ENCODE data around the gene TDRD1. TPM values are rescaled to one million over a fixed set of nuclear protein-coding genes. Genes with fewer than 3 reads are reported as not detected.
A peak's percentile ranks its signal among the peaks of the same experiment; 100 is the strongest.

TDRD1 gene
- total RNA-seq, 1 donor from 2014 or later: 1.2 TPM

- intact Hi-C loops (cut with DNase I): no loop called here
Observed at GRCh38 chr10:114256822-114257221, 77.7 kb downstream of the TDRD1 start.

GRCh38 chr10:114257498-114257897, 78.3 kb downstream of the TDRD1 start:
- intact Hi-C loops (cut with DNase I): no loop called here
- peak; percentile 44 for DNase-seq (ENCODE audit: low spot score)

More at GRCh38 chr10:114256822-114257221, 77.7 kb downstream of the TDRD1 start:
- DNase-seq (ENCODE audit: low spot score): no peak

GRCh38 chr10:114258274-114258840, 79.2 kb downstream of the TDRD1 start:
- intact Hi-C loops (cut with DNase I): no loop called here
- no peak for DNase-seq (ENCODE audit: low spot score)

DNA sequence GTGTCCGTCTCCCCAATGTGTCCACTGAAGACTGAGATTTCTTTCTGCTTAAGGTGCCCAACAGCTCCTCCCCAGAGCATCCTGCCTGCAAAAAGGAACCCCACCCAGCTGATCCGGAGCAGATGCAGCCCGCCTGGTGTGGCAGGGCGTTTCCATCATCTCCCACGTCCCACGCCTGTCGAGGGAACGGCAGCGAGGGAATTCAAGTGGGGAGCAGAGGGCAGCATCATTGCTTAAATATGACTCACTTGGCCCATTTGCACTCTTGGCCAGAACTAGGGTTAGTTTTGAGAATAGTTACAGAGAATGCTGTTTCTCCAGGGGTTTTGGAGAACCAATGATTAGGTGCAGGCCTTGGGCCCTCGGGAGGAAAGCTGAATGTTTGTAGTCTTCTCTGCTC, 80.7 kb downstream of the TDRD1 start:
- intact Hi-C loops (cut with DNase I): no loop called here

GRCh38 chr10:114260366-114260765, 81.2 kb downstream of the TDRD1 start:
- DNase-seq (ENCODE audit: low spot score): no peak
- intact Hi-C loops (cut with DNase I): no loop called here

More for the DNA sequence above, 80.7 kb downstream of the TDRD1 start:
- DNase-seq (ENCODE audit: low spot score): no peak

GRCh38 chr10:114261076-114261475, 81.9 kb downstream of the TDRD1 start:
- DNase-seq (ENCODE audit: low spot score): no peak
- intact Hi-C loops (cut with DNase I): no loop called here

- no peak for DNase-seq (ENCODE audit: low spot score)
- intact Hi-C loops (cut with DNase I): no loop called here
Observed at GRCh38 chr10:114262496-114262895, 83.3 kb downstream of the TDRD1 start.

- intact Hi-C loops (cut with DNase I): no loop called here
- DNase-seq (ENCODE audit: low spot score): no peak
Observed at GRCh38 chr10:114265392-114266053, 86.4 kb downstream of the TDRD1 start.

- no peak for DNase-seq (ENCODE audit: low spot score)
- intact Hi-C loops (cut with DNase I): no loop called here
Observed at GRCh38 chr10:114266521-114266920, 87.4 kb downstream of the TDRD1 start.

DNA sequence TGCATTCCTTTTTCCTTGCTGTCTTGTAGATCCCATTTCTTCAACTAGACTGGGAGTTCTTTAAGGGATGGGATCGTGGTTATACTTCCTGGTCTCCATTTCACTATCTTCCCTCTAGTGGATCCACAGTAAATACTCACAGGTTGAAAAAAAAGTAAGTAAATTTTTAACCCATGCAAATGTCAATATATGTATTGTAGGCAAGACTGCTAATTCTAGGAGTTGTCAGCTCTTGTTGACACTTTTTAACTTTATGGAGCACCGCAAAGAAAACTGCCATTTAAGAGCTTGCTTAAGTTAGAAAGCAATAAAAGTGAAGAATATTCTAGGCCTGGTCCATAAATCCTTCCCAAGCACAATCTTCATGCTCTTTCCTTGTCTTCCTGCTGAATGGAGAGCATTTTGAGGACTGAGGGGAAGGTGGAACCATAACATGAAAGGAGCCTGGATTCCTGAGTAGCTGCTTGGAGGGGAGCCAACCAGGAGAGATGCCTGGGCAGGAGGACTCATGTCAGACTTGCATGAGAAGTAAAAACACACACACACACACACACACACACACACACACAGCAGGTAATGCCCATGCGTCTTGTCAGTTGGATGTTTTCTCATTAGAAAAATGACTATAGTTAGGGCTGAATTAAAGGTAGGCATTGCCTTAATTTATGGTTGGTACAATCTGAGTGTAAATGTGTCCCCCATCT, 92.1 kb downstream of the TDRD1 start:
- DNase-seq (ENCODE audit: low spot score): peak; percentile 19
- intact Hi-C loops (cut with DNase I): loop anchor here (5.0 kb wide), 1 partner anchor 99 kb away; the partner anchor contains the start of gene CCDC186

- peak; percentile 72 for DNase-seq (ENCODE audit: low spot score)
- intact Hi-C loops (cut with DNase I): loop anchor here (5.0 kb wide), 1 partner anchor 99 kb away; the partner anchor contains the start of gene CCDC186
Observed at GRCh38 chr10:114271779-114272167, 92.6 kb downstream of the TDRD1 start.

DNA sequence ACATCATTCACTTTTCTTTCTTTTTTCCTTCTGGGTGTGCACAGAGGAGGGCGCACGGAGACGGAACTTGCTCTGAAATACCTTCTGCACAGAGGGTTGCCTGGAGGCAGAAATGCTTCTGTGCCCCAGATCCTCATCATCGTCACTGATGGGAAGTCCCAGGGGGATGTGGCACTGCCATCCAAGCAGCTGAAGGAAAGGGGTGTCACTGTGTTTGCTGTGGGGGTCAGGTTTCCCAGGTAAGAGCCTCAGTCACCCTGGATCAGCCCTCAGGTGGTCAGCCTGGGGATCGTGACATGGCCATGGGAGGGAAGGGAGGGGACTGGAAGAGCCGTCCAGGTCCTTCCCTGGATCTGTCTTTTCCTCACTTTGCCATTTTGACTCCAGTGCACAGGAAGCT, 93.5 kb downstream of the TDRD1 start:
- DNase-seq (ENCODE audit: low spot score): peak; percentile 17
- intact Hi-C loops (cut with DNase I): loop anchor here (5.0 kb wide), 1 partner anchor 100 kb away; the partner anchor contains the start of gene CCDC186

DNA sequence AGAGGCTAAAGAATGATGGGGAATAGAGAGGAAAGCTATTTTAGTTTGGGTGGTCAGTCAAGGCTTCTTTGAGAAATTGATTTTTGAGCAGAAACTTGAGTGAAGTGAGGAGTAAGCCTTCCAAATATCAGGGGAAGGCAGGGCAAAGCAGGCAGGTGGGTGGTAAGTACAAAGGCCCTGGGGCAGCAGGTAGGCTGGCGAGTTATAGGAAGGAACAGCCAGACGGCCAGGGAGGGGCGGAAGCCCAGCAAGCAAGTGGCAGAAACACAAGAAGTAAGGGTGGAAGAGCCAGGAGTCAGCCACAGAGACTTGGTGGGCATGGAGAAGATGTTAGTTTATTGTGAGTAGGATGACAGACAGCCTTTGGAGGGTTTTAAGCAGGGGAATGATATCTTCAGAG, 94.8 kb downstream of the TDRD1 start:
- intact Hi-C loops (cut with DNase I): loop anchor here (5.0 kb wide), 1 partner anchor 102 kb away; the partner anchor contains the start of gene CCDC186
- peak; percentile 20 for DNase-seq (ENCODE audit: low spot score)

GRCh38 chr10:114274616-114275453, 95.7 kb downstream of the TDRD1 start:
- intact Hi-C loops (cut with DNase I): loop anchor here (5.0 kb wide), 1 partner anchor 103 kb away; the partner anchor contains the start of gene CCDC186
- peak; percentile 68 for DNase-seq (ENCODE audit: low spot score)

DNA sequence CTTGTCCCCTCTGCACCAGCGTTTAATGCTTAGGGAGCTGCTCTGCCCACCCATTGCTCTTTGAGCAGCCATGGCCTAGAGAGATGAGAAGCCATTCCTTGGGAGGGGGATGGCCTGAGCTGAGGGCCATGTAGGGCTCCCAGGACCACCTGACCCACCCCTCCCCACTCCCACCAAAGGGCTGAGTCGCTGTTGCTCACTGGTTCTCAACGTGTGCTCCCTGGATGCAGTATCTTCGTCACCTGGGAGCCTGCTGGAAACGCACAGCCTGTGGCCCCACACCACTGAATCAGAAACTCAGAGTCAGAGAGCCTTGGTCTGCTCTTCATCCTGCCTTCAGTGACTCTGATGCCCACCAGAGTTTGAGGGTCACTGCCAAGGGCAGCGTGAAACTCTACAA, 96.9 kb downstream of the TDRD1 start:
- intact Hi-C loops (cut with DNase I): no loop called here
- DNase-seq (ENCODE audit: low spot score): peak; percentile 31

GRCh38 chr10:114276671-114277070, 97.5 kb downstream of the TDRD1 start:
- DNase-seq (ENCODE audit: low spot score): peak; percentile 26
- intact Hi-C loops (cut with DNase I): no loop called here

GRCh38 chr10:114278140-114278883, 99.2 kb downstream of the TDRD1 start:
- peak; percentile 72 for DNase-seq (ENCODE audit: low spot score)

DNA sequence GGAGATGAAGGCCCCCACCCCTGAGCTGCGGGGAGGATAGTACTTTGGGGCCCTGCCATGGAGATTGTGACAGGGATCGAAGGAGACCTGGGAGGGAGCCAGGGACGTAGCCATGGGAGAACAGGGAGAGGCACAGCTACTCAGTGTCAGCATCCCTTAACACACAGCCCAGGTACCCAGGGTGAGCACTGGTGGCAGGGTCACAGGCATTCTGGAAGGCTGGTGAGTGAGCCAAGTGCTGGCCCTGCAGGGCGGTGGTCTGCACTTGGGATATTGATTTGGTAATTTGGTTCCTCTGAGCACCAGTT, 99.7 kb downstream of the TDRD1 start:
- intact Hi-C loops (cut with DNase I): no loop called here
- no peak for DNase-seq (ENCODE audit: low spot score)

More at GRCh38 chr10:114278140-114278883, 99.2 kb downstream of the TDRD1 start:
- intact Hi-C loops (cut with DNase I): no loop called here

DNA sequence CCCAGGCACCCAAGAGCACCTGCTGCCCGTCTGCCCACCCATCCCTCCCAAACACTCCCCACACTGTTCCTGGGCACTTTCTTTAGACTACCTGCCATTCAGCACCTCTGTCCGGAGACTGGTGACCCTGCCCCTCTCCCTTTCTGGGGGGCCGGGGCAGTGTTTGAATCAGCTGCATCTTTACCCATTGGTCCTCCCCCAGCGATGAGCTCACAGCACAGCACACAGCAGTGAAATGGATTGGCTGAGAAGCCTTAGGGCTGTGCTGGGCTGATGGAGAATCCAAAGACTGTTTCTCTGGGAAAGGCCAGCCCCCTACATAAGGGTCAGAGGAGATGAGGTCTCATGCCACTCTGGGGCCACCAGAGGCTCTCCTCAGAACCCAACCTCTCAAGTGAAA, 100.1 kb downstream of the TDRD1 start:
- peak; percentile 69 for DNase-seq (ENCODE audit: low spot score)
- intact Hi-C loops (cut with DNase I): no loop called here
